NCI-H2107 treated with DMSO at 0.1 percent for 48 hours (cell line): ENCODE results near the gene NCBP3.

Experiments
- DNase-seq: peaks from one replicate; lab custom pipeline; 2025; ENCODE audit not compliant: unreplicated experiment; lab: John Stamatoyannopoulos, UW

Gene NCBP3

GRCh38 chr17:3759597-3760216 is 86.3 kb downstream of the NCBP3 start:
- no peak for DNase-seq

- no peak for DNase-seq
Measured at GRCh38 chr17:3755335-3756030, 90.6 kb downstream of the NCBP3 start.

GRCh38 chr17:3754458-3755334 is 91.3 kb downstream of the NCBP3 start:
- DNase-seq: peak; percentile 90

GRCh38 chr17:3754066-3754457 is 92.0 kb downstream of the NCBP3 start:
- DNase-seq: no peak

GRCh38 chr17:3753624-3754023 is 92.4 kb downstream of the NCBP3 start:
- no peak for DNase-seq
